Effector memory CD4-positive, alpha-beta T cell (primary cell): ENCODE measurements around the gene DNAAF2.
"Not testable (repeated sequence)": the region's sequence is repeated elsewhere in the genome, so short reads cannot be mapped to it uniquely, and the experiment has no call there.

ENCODE experiments used
- DNase-seq, 3 donors: peaks; one replicate each; pipeline ENCODE4 v3.0.0-alpha.2; 2020
- H3K27ac ChIP-seq: 2 replicates; pipeline ENCODE4 v1.7.0; 2013; ENCODE audit warnings: mild to moderate bottlenecking, low read length, moderate library complexity; ENCODE audit not compliant: insufficient read depth, poor library complexity, severe bottlenecking
- H3K27me3 ChIP-seq: replicated peaks from 2 replicates; pipeline ENCODE4 v1.7.0; 2013; ENCODE audit warnings: mild to moderate bottlenecking, low read length; ENCODE audit not compliant: insufficient read depth, control insufficient read depth, poor library complexity, severe bottlenecking
- H3K36me3 ChIP-seq: 2 replicates; pipeline ENCODE4 v1.7.0; 2013; ENCODE audit warnings: mild to moderate bottlenecking, low read length, moderate library complexity; ENCODE audit not compliant: control insufficient read depth, insufficient read depth
- H3K4me1 ChIP-seq: 2 replicates; pipeline ENCODE4 v1.7.0; 2013; ENCODE audit warnings: low read length, mild to moderate bottlenecking; ENCODE audit not compliant: control insufficient read depth, insufficient read depth, poor library complexity, severe bottlenecking
- H3K4me3 ChIP-seq: 2 replicates; pipeline ENCODE4 v1.7.0; 2013; ENCODE audit warnings: low read length, low read depth, mild to moderate bottlenecking; ENCODE audit not compliant: insufficient read depth, poor library complexity, severe bottlenecking
- H3K9me3 ChIP-seq: 2 replicates; pipeline ENCODE4 v1.7.0; 2013; ENCODE audit warnings: mild to moderate bottlenecking, low read length, moderate library complexity; ENCODE audit not compliant: control insufficient read depth

The DNAAF2 gene

GRCh38 chr14:49621114-49621881 lies 13.7 kb downstream of the DNAAF2 start:
- Histone ChIP-seq H3K9me3 (no peaks in the 10 kb centered on the region), H3K27me3 (no peaks in the 10 kb centered on the region), H3K36me3 (peaks cover 9% of the 10 kb centered on the region), H3K4me3 (peak overlapping the region; percentile 92), H3K27ac (peak overlapping the region; percentile 100), H3K4me1 (peaks cover 24% of the 10 kb centered on the region)
- peak in 1 of 3 donors; percentile 9 for DNase-seq

- Histone ChIP-seq H3K4me1 (peaks cover 24% of the 10 kb centered on the region), H3K27ac (peak within 1 kb of the TSS; percentile 100), H3K9me3 (no peaks in the 10 kb centered on the region)
Observed at GRCh38 chr14:49620182-49621113, 14.6 kb downstream of the DNAAF2 start, which contains the start of the genes MGAT2 and RPL36AL. TSS of gene MGAT2 (plus strand) at chr14:49620799. CDS start at chr14:49621269, 470 bp downstream. TSS of gene RPL36AL (minus strand) at chr14:49620626. CDS start at chr14:49619104, 1,522 bp downstream.

GRCh38 chr14:49619730-49620129 lies 15.3 kb downstream of the DNAAF2 start:
- peak overlapping the region; percentile 100 for H3K27ac ChIP-seq
- DNase-seq: no peak
- peaks cover 24% of the 10 kb centered on the region for H3K4me1 ChIP-seq
- no peaks in the 10 kb centered on the region for H3K27me3 ChIP-seq
- peak overlapping the region; percentile 92 for H3K4me3 ChIP-seq
- no peaks in the 10 kb centered on the region for H3K9me3 ChIP-seq
- peaks cover 9% of the 10 kb centered on the region for H3K36me3 ChIP-seq

More at GRCh38 chr14:49620182-49621113, 14.6 kb downstream of the DNAAF2 start, which contains the start of the genes MGAT2 and RPL36AL:
- peaks cover 9% of the 10 kb centered on the region for H3K36me3 ChIP-seq
- DNase-seq: peak; percentile 90 to 92 (median 91)
- peak within 1 kb of the TSS; percentile 92 for H3K4me3 ChIP-seq
- no peaks in the 10 kb centered on the region for H3K27me3 ChIP-seq

GRCh38 chr14:49619273-49619672 lies 15.8 kb downstream of the DNAAF2 start:
- H3K4me1 ChIP-seq: peaks cover 24% of the 10 kb centered on the region
- DNase-seq, H3K36me3 ChIP-seq, H3K27me3 ChIP-seq, H3K9me3 ChIP-seq: not testable (repeated sequence)
- H3K4me3 ChIP-seq: peak overlapping the region; percentile 92
- H3K27ac ChIP-seq: peak overlapping the region; percentile 100

GRCh38 chr14:49617852-49618519 lies 17.1 kb downstream of the DNAAF2 start:
- Histone ChIP-seq H3K4me3 (no peak overlapping the region), H3K36me3 (peaks cover 9% of the 10 kb centered on the region), H3K27me3 (no peaks in the 10 kb centered on the region), H3K27ac (peak overlapping the region; percentile 11), H3K4me1 (peaks cover 12% of the 10 kb centered on the region), H3K9me3 (no peaks in the 10 kb centered on the region)
- no peak for DNase-seq

GRCh38 chr14:49615776-49616175 lies 19.3 kb downstream of the DNAAF2 start:
- Histone ChIP-seq H3K27me3 (no peaks in the 10 kb centered on the region), H3K27ac (no peak overlapping the region), H3K4me3 (no peak overlapping the region), H3K36me3 (peaks cover 9% of the 10 kb centered on the region), H3K4me1 (peaks cover 4% of the 10 kb centered on the region), H3K9me3 (no peaks in the 10 kb centered on the region)
- DNase-seq: no peak

- H3K36me3 ChIP-seq: peaks cover 9% of the 10 kb centered on the region
Observed at GRCh38 chr14:49614196-49614595, 20.8 kb downstream of the DNAAF2 start.

GRCh38 chr14:49612671-49613070 lies 22.4 kb downstream of the DNAAF2 start:
- Histone ChIP-seq H3K9me3 (no peaks in the 10 kb centered on the region), H3K27ac (no peak overlapping the region), H3K4me3 (no peak overlapping the region), H3K36me3 (peaks cover 2% of the 10 kb centered on the region), H3K27me3 (no peaks in the 10 kb centered on the region), H3K4me1 (no peaks in the 10 kb centered on the region)
- DNase-seq: no peak

More at GRCh38 chr14:49614196-49614595, 20.8 kb downstream of the DNAAF2 start:
- Histone ChIP-seq H3K4me3 (no peak overlapping the region), H3K9me3 (no peaks in the 10 kb centered on the region), H3K27ac (no peak overlapping the region), H3K27me3 (no peaks in the 10 kb centered on the region), H3K4me1 (peaks cover 4% of the 10 kb centered on the region)
- DNase-seq: no peak

GRCh38 chr14:49612251-49612650 lies 22.8 kb downstream of the DNAAF2 start:
- no peaks in the 10 kb centered on the region for H3K36me3 ChIP-seq
- no peak for DNase-seq
- H3K4me3 ChIP-seq: no peak overlapping the region
- no peaks in the 10 kb centered on the region for H3K4me1 ChIP-seq
- no peak overlapping the region for H3K27ac ChIP-seq
- no peaks in the 10 kb centered on the region for H3K9me3 ChIP-seq
- no peaks in the 10 kb centered on the region for H3K27me3 ChIP-seq
